GM21447 (cell line): Measurements from ENCODE around the gene RBMS1.
"Not testable (repeated sequence)": the region's sequence is repeated elsewhere in the genome, so short reads cannot be mapped to it uniquely, and the experiment has no call there.

Experiments
- ATAC-seq: cut with Tn5 transposase; IDR thresholded peaks from one replicate; pipeline ENCODE4 v1.9.1; 2021; ENCODE audit not compliant: unreplicated experiment

The RBMS1 gene

DNA sequence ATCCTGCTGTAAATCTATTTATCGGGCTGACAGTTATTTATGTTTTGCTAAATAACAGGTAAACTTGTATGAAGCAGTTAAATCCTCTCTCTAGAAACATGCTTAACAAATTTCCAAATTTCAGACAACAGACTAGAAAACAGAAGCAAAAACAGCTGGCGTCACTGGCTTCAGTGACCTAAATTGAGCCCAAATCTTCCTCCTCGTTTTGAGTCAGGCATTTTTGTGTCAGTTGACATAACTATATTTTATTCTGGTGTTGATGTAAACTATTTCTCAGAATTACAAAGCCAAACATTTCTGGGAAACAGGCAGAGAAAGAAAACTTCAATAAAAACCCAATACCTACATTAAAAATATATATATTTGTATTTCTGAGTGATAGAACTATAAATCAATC is 21.7 kb downstream of the RBMS1 start:
- no peak for ATAC-seq

DNA sequence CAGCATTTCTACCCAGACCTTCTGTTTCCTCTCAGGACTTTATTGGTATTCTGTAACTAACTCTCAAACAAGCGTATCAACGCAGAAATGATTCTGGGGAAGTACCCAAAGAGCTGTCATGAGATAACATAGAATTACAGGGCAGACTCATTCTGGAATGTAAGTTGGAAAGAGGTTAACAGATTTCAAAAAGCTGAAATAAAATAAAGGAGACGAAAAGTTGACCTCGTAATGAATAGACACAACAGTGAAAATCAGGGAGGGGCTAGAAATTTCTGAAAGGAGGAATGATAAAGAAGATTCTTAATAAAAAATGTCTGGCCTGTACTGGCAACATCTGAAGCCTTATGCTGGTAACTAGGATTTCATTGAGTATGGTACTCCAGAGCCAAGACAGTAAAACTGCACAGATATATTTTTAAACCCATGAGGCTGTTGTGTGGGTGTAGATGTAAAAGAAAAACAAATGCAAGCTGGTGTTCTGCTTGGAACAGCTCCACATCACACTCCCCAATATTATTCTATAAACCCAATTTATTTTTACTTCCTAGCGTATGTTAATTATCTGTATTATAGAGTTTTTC is 23.9 kb downstream of the RBMS1 start:
- no peak for ATAC-seq

DNA sequence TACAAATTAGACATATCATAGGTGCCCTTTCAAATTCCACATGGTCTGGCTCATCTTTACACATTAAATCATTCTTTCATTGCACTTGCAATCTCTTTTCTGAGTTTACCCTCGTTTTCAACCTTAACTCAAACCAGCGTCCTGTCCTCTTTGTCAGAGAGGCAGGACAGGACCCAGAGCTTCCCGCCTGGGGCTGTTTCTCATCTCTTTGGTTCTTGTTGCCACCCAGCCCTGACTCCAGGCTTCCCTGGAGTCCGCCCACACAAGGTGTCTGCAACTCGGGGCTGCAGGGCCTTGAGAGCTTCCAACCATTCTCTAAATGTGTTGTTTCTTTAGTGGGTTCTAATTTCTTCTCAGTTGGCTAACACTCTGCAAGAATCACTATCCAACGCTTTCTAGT is 24.4 kb downstream of the RBMS1 start:
- no peak for ATAC-seq

DNA sequence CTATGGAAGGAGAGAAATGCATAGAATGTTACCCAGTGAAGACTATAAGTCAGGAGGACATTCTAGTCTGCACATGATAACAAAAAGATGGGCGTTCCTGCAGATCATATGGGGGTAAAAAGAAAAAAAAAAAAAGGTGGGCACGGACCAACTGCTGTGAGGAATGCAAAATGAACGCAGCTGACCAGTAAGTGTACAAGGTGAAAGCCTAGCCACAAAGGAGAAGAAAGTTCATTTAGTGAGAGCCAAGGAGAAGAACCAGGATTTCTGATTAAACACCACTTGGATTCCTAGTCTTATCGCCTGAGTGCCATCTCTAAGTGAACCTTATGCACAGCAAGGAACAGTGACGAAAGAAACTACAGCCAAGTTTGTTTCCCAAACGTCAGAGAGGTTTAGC is 26.5 kb downstream of the RBMS1 start:
- ATAC-seq, result no peak

DNA sequence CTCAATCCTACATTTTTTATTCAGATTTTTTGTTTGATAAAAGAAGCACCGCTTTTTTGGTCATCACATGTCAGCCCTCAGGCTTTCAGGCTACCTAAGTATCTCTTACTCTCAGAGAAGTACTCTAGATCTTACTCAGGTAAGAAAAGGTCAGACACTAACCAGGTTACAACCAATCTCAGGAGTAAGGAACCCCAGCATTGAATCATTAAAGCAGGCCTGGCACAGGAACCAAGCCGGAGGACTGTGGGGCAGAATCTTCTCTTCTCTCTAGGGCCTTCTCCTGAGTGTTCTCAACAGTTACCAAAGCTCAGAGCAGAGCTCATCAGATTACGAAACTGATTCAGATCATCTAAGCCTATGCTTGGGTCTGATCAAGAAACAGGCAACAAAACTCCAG is 28.2 kb downstream of the RBMS1 start:
- no peak for ATAC-seq

DNA sequence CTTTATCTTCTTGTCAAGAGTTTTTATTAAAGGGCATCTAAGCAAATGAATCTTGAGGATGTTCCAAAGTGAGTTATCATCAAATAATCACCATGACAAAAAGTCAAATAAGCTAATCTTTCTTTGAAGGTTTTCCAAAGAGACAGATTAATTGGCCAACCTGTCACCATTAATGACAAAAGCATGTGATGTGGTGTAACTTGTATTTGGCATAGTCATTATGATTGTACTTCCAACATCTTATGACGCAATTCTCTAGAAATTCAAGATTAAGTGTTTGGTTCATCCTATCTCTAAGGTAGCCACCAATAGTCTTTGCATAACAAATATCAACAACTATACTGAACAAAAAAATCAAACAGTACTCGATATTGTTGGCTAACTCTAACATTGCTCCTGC is 28.6 kb downstream of the RBMS1 start:
- no peak for ATAC-seq

DNA sequence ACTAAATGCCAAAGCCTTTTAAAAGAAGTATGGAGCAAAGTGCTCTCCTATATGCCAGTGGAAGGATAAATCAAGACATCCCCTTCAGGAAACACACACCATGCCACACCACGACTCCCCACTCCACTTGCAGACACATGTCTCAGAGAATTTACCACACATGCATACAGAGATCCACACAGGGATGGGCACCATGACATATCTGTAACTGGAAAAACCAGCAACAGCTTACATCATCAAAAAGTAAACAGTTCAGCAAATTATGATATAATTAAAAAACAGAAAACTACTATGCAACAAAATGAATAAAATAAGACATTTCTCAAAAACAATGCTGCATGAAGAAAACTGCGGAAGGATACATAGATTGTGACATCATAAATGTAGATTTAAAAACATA is 29.6 kb downstream of the RBMS1 start:
- no peak for ATAC-seq

DNA sequence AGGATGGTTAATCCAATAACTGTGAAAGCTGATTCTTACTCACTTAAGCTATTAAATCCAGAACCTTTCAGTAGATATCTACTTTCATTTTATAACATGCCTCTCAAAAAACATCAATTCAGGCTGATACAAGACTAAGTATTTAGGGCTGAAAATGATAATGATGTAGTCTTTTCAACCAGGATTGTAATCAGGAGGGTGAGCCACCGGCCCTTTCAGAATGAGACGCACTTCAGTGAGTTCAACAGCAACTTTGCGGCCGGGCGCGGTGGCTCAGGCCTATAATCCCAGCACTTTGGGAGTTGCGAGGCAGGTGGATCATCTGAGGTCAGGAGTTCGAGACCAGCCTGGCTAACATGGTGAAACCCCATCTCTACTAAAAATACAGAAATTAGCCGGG is 30.4 kb downstream of the RBMS1 start:
- no peak for ATAC-seq

DNA sequence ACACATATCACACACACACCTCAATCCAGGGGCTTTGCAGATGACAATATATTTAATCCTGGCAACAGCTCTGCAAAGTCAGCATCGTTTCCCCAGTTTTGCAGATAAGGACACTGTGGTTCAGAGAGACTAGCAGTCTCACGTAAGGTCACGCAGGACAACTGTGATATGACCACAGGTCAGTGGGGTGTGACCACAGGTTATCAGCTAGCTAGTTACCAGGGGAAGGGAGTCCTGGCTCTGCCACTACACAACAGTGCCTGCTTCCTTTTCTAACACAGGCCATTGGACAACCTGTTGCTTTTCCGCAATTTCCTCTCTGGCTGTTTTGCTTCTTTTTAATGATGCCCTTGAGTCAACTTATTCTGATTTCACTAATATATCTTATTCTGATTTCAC is 33.3 kb downstream of the RBMS1 start:
- ATAC-seq, result no peak

DNA sequence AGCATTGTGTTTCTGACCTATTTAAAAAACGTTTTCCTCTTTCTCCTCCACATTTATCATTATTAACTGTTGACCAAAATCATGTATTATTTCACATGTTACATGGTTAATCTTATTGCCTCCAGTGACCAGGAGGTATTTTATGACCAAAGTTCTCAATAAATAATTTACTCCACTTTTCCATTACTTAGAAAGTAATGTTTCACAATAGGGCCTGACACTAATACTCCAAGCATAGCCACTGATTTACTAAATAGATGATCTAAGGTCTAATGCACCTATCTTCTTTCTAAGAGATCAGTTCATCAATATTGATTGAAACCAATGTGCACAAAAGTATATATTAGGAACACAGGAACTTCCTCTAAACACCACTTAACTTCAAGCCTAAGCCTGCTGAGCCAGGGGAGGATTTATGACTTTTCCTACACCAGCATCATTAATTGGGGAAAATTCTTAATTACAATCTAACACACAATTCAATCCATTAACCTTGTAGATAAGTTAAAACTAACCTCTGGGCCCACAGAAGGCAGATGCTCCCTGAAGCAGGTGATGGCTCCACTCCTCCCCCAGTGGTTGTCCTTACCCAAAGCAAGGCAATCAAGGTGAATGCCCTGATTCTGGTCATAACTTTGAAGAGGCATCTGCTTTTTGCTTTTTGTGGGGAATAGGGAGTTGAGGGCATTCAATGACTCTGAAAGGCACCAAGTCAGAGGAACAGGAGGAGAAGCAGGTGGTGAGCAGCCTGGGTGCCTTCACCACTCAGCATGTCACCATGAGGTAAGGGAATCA is 33.9 kb downstream of the RBMS1 start:
- ATAC-seq, result no peak

DNA sequence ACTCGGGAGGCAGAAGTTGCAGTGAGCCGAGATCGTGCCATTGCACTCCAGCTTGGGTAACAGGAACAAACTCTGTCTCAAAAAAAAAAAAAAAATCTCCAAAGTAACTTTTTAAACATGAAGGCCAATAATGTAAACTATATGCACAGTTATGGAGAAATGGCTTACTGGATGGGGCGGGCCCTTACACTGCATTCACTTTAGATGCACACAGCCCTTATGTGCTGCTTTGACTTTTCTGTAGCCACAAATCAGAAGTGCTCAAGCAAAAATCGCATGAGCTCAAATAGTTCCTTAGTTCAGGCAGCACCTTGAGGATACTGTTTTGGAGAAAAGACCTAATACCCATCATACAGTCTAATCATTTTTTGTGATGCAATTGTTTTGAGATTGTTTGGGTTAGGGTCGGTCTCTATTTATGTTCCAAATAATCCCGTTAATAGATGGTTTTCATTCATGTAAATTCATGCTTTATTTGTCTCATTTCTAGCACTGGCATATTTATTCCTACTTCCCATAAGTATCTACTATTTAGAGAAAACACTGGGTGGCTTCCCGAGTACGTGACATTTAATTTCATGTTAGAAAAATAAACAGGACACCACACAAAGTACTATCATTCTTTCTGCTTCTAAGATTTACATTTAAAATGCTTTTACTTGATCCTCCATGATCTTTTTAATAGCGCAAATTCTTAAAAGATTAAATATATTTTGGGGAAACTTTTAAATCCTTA is 34.7 kb downstream of the RBMS1 start:
- no peak for ATAC-seq

DNA sequence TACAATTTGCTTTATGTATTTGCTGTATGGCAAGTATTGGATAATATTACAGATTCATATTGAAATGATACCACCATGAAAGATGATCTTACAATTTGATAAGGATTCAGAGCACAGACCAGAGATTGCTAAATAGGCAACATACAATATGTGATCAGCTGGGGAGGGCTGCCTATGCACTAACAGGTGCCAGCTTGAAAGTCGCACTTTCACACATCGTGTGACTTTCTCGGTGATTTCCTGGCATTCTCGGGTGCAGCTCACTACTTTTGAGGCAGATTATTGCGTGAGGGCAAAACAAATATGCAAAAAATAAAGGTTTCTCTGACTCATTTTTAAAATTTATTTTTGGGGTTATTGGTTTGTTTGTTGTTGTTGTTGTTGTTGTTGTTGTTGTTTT is 36.0 kb downstream of the RBMS1 start:
- no peak for ATAC-seq

DNA sequence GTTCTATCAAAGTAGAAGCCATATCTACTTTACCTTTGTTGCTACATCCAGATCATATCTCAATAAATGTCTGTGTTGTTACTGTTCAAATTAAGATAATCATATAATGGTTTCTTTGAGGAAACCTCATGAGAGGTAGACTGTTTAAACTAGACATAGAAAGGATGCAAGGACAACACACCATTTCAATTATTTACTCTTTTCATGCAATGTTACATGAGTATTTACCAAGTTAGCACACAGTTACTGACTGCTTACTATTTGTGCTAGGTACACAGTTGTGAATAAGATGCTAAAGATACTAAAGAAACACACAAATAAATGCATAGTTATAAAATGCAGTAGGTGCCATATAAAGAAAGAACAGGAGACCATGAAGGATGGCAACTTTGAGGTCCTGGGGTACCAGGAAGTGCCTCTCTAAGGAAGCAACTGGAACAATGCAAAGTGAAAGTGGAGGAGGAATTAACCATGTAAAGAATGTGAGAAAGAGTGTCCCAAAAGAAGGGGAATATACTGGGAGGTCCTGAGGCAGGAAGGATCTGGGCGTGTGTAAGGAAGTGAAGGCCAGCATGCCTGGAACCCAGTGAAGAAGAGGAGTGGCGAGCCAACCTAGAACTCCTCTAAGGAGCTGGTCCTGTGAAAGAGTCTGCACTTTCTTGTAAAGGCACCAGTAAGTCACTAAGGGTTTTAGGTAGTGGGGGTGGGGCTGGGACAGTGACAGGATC is 39.4 kb downstream of the RBMS1 start:
- no peak for ATAC-seq

DNA sequence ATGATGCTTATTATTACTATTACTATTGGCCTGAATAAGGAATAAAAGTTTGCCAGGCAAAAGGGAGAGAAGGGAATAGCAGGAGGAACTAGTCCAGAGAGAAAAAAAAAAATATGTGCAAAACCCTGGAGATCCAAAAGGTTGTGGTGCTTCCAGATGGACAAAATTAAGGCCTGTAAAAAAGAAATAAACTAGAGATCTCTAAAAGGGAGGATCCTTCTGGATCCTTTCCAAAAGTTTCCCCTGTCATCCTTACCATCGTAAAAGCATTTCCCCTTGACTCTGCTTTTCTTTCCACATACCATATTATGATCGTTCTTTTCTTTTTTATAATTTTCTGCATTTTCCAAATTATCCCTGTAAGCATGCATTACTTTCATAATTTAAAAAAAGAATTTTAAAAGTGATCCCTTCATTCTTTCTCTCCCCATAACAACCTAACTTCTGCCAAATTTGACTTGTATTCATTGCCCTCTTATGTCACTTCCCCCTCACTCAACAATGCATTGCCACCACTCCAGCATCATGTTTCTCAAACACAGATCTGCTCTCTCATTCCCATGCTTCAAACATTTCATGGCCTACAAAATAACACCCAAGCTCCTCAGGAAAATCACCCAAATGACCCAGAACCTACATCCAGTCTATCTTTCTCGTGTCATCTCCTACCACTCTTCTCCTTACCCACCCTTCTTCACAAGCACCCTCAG is 40.3 kb downstream of the RBMS1 start:
- no peak for ATAC-seq

DNA sequence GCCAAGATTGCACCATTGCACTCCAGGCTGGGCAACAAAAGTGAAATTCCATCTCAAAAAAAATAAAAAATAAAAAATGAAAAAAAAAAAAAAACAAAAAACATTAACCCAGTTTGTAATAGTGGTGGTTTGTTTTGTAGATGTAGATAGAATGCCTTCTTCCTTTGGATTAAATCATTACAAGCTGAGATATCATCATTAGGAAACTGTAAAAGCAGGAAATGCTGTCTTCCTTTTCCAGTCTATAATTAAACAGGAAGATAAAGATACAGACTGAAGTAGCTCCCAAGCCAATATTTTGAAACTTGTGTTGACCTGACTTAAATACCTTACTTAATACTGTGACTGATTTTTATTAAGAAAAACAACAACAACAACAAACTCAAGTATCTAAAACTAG is 43.1 kb downstream of the RBMS1 start:
- ATAC-seq, result no peak

DNA sequence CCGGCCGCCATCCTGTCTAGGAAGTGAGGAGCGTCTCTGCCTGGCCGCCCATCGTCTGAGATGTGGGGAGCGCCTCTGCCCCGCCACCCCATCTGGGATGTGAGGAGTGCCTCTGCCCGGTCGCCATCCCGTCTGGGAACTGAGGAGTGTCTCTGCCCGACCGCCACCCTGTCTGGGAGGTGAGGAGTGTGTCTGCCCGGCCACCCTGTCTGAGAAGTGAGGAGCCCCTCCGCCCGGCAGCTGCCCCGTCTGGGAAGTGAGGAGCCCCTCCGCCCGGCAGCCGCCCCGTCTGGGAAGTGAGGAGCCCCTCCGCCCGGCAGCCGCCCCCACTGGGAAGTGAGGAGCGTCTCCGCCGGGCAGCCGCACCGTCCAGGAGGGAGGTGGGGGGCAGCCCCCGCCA is 44.8 kb downstream of the RBMS1 start:
- ATAC-seq, result not testable (repeated sequence)

DNA sequence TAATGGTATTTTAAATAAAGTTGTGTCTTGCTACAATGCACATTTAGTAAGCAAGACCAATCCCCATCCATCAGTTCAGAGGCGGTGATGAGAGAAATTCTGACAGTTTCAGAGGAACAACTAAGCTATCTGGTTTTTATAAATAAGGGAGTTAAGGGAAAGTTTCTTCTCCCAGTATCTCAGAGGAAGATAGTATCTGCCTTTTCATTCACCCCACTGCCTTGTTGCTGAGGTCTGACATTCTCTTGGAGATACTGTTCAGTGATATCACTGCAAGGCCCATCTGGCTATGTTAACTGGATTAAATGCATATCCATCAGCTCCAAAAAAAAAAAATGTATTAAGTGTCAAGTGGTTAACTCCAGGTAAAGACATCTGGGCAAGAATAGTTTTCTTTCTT is 47.9 kb downstream of the RBMS1 start:
- ATAC-seq, result no peak

DNA sequence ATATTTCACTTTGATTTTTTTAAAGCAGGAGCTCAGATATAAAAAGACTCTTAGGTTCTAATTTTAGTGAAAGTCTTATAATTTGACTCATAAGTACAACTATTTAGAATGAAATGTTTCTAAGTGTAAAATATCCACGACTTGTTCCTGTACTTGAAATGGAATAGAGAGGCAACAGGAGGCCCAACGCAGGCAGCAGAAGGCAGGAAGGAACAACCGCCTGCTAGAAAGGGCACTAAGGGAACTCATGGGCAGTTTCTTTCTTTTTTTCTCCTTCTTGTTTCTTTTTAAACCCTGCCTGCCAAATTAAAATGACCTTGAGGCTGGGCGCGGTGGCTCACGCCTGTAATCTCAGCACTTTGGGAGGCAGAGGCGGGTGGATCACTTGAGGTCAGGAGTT is 51.0 kb downstream of the RBMS1 start:
- ATAC-seq, result no peak

DNA sequence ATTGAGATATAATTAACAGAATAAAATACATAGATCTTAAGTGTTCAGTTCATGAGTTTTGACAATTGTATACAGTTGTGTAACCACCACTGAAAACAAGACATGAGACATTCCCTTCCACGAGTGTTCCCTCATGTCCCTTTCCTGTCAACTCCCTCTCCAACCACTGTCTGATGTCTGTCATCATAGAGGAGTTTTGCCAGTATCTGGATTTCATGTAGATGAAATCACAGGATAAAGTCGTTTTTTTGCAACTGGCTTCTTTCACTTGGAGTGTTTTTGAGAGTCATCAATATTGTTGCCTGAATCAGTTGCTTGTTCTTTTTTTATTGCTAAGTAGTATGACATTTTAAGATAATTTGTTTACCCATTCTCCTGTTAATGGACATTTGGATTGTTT is 52.7 kb downstream of the RBMS1 start:
- ATAC-seq, result no peak

DNA sequence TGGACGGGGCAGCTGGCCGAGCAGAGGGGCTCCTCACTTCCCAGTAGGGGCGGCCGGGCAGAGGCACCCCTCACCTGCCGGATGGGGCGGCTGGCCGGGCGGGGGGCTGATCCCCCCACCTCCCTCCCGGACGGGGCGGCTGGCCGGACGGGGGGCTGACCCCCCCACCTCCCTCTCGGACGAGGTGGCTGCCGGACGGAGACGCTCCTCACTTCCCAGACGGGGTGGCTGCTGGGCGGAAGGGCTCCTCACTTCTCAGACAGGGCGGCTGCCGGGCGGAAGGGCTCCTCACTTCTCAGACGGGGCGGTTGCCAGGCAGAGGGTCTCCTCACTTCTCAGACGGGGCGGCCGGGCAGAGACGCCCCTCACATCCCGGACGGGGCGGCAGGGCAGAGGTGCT is 54.6 kb downstream of the RBMS1 start:
- ATAC-seq, result not testable (repeated sequence)

DNA sequence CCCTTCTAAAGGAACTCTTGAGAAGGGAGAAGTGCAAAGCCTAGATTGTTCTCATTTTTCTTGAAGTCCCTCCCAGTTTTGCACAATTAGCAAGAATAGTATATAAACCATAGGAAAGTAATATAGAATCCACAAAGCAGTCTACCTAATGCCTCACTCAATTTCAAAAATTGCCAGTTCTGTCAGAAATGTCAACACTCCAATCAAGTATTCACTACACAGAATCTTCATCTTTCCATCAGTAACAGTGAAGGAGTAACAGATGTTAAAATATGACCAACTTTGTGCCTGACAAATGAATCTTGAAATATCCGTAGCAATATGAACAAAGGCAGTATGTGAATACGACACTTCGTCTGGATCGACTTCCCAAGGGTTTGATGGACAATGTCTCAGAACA is 56.3 kb downstream of the RBMS1 start:
- ATAC-seq, result no peak
